Esophagus squamous epithelium (tissue), 5 donors: ENCODE data around the gene UCHL3. TPM values are rescaled to one million over a fixed set of nuclear protein-coding genes. Genes with fewer than 3 reads are reported as not detected.

Experiments
- DNase-seq: peaks from one replicate; lab custom pipeline; 2025; lab: John Stamatoyannopoulos, UW
- H3K27ac ChIP-seq, 4 donors: fragments of 200-600 bp; sonication (generic); one replicate each; pipeline ENCODE4 v1.5.1; 2016 to 2019; ENCODE audit warnings: mild to moderate bottlenecking in 1 of 4
- H3K27me3 ChIP-seq, 4 donors: fragments of 200-600 bp; sonication (generic); 1 replicate in 3 of 4; 2 replicates in 1 of 4; pipeline versions ENCODE4 v1.5.1 to v1.6.0; 2017 to 2021; ENCODE audit warnings: antibody characterized with exemption in 1 of 4
- H3K36me3 ChIP-seq, 3 donors: fragments of 200-600 bp; sonication (generic); one replicate each; pipeline ENCODE4 v1.5.1; 2016 to 2019
- H3K4me1 ChIP-seq, 3 donors: fragments of 200-600 bp; sonication (generic); one replicate each; pipeline ENCODE4 v1.5.1; 2017 to 2019
- H3K4me3 ChIP-seq, 4 donors: fragments of 200-600 bp; sonication (generic); 1 replicate in 3 of 4; 2 replicates in 1 of 4; pipeline ENCODE4 v1.5.1; 2016 to 2019; ENCODE audit warnings: mild to moderate bottlenecking in 2 of 4, moderate library complexity in 1 of 4
- H3K9me3 ChIP-seq, 3 donors: fragments of 200-600 bp; sonication (generic); one replicate each; pipeline ENCODE4 v1.5.1; 2016 to 2019
- CTCF ChIP-seq, 6 experiments: fragments of 450-650 bp in 4 of 6; fragments of 200-600 bp in 2 of 6; sonication (generic) in 2 of 6; IDR thresholded peaks; one replicate each; pipeline ENCODE4 v1.5.1; 2016 to 2019; ENCODE audit warnings: antibody characterized with exemption in 6 of 6, mild to moderate bottlenecking in 4 of 6, moderate library complexity in 4 of 6
- POLR2A ChIP-seq, 4 donors: fragments of 450-650 bp; IDR thresholded peaks; one replicate each; pipeline ENCODE4 v1.6.1; 2017; ENCODE audit warnings: antibody characterized with exemption in 4 of 4, mild to moderate bottlenecking in 4 of 4, moderate library complexity in 3 of 4
- WGBS, 2 donors: methylation state at CpG; one replicate each; pipeline ENCODE4 v1.1.5; 2018; 5-methylcytosine and 5-hydroxymethylcytosine counted together
- intact Hi-C: fragments of 100-400 bp; cut with DNase I; formaldehyde crosslinking; loops from one replicate; pipeline ENCODE4 v1.15.0; 2022
- total RNA-seq, 4 donors: library from RNA; depleted of rRNA; stranded (reverse); fragments of >200 nt; gene quantifications; one replicate each; pipeline ENCODE4 v1.1.0, GENCODE V29; 2016
- donor health status: DM: yes; HTN: yes; CAD: no.

Gene UCHL3
- total RNA-seq, 4 donors from 2014 or later = 39.9 to 78.2 (median 54.2) TPM

GRCh38 chr13:75508002-75508548, 41.5 kb upstream of the UCHL3 start:
- Histone ChIP-seq H3K9me3 (no peaks in the 10 kb centered on the region), H3K36me3 (no peaks in the 10 kb centered on the region), H3K4me3 (no peak overlapping the region), H3K4me1 (peaks cover 0 to 5% (median 0%) of the 10 kb centered on the region in 3 donors), H3K27ac (no peak overlapping the region), H3K27me3 (no peaks in the 10 kb centered on the region)
- 86 to 100% methylated on average over 3 of the region's 6 CpGs for WGBS, 2 donors
- intact Hi-C loops = no loop called here
- DNase-seq = no peak
- no peak for TF ChIP-seq CTCF (IDR thresholded peaks at IDR 0.05)
- no peak for TF ChIP-seq POLR2A (IDR thresholded peaks at IDR 0.05)

GRCh38 chr13:75511051-75511625, 38.5 kb upstream of the UCHL3 start:
- no peak overlapping the region for H3K4me3 ChIP-seq
- no peak for TF ChIP-seq CTCF (IDR thresholded peaks at IDR 0.05)
- TF ChIP-seq POLR2A (IDR thresholded peaks at IDR 0.05) = no peak
- no peaks in the 10 kb centered on the region for H3K27me3 ChIP-seq
- intact Hi-C loops = no loop called here
- H3K27ac ChIP-seq = no peak overlapping the region
- peaks cover 0 to 5% (median 0%) of the 10 kb centered on the region in 3 donors for H3K4me1 ChIP-seq
- H3K9me3 ChIP-seq = no peaks in the 10 kb centered on the region
- H3K36me3 ChIP-seq = no peaks in the 10 kb centered on the region
- WGBS, 2 donors = 90 to 94% methylated on average over 3 of the region's 3 CpGs
- DNase-seq = no peak

- H3K9me3 ChIP-seq = no peaks in the 10 kb centered on the region
- no peak for DNase-seq
- no peaks in the 10 kb centered on the region for H3K36me3 ChIP-seq
- H3K27me3 ChIP-seq = no peaks in the 10 kb centered on the region
- WGBS, 2 donors = 72 to 74% methylated on average over 3 of the region's 3 CpGs
- TF ChIP-seq POLR2A (IDR thresholded peaks at IDR 0.05) (no peak), CTCF (IDR thresholded peaks at IDR 0.05) (no peak)
- no peak overlapping the region for H3K4me3 ChIP-seq
- intact Hi-C loops = no loop called here
- H3K27ac ChIP-seq = no peak overlapping the region
- H3K4me1 ChIP-seq = peaks cover 0 to under 1% (median 0%) of the 10 kb centered on the region in 3 donors
Observed at GRCh38 chr13:75512253-75512652, 37.3 kb upstream of the UCHL3 start.

- no peak overlapping the region for H3K27ac ChIP-seq
- intact Hi-C loops = no loop called here
- no peaks in the 10 kb centered on the region for H3K4me1 ChIP-seq
- no peaks in the 10 kb centered on the region for H3K36me3 ChIP-seq
- no peak overlapping the region for H3K4me3 ChIP-seq
- TF ChIP-seq CTCF (IDR thresholded peaks at IDR 0.05) = no peak
- TF ChIP-seq POLR2A (IDR thresholded peaks at IDR 0.05) = no peak
- 84% methylated on average over 5 of the region's 5 CpGs for WGBS, 2 donors
- DNase-seq = no peak
- no peaks in the 10 kb centered on the region for H3K27me3 ChIP-seq
- H3K9me3 ChIP-seq = no peaks in the 10 kb centered on the region
Observed at GRCh38 chr13:75513271-75513670, 36.3 kb upstream of the UCHL3 start.

GRCh38 chr13:75514080-75514995, 35.3 kb upstream of the UCHL3 start:
- 75 to 80% methylated on average over 3 of the region's 3 CpGs for WGBS, 2 donors
- no peak for DNase-seq
- no peak for TF ChIP-seq CTCF (IDR thresholded peaks at IDR 0.05)
- TF ChIP-seq POLR2A (IDR thresholded peaks at IDR 0.05) = no peak
- H3K4me1 ChIP-seq = no peaks in the 10 kb centered on the region
- H3K27me3 ChIP-seq = no peaks in the 10 kb centered on the region
- no peaks in the 10 kb centered on the region for H3K9me3 ChIP-seq
- no peaks in the 10 kb centered on the region for H3K36me3 ChIP-seq
- intact Hi-C loops = no loop called here
- no peak overlapping the region for H3K27ac ChIP-seq
- H3K4me3 ChIP-seq = no peak overlapping the region
